A673 (cell line): Measurements from ENCODE around the gene GRXCR2. TPM values are rescaled to one million over a fixed set of nuclear protein-coding genes. Genes with fewer than 3 reads are reported as not detected.

Experiments
- BruUV-seq: library from RNA; stranded (reverse); fragments of 400-500 nt; replicated peaks from 2 replicates; lab custom pipeline; 2021; lab: Mats Ljungman, UMichigan
- CTCF ChIA-PET: fragments of 300-600 bp; sonication (Branson Sonifier 250); formaldehyde crosslinking; loops from one replicate; lab custom pipeline; 2022; ENCODE audit warnings: antibody characterized with exemption; lab: Charles Lee
- POLR2A ChIA-PET: fragments of 300-600 bp; sonication (Branson Sonifier 250); formaldehyde crosslinking; loops from one replicate; lab custom pipeline; 2022; ENCODE audit warnings: antibody characterized with exemption; ENCODE audit not compliant: low non-redundant PET; lab: Charles Lee
- DNase-seq: peaks from one replicate; pipeline ENCODE4 v3.0.0-alpha.2; 2015; ENCODE audit warnings: low spot score
- H3K27ac ChIP-seq: fragments of 200-600 bp; sonication (generic); 2 replicates; pipeline ENCODE4 v1.5.1; 2016; ENCODE audit warnings: mixed run types, low read depth, mild to moderate bottlenecking, mixed read lengths, antibody characterized with exemption, low read length; ENCODE audit not compliant: poor library complexity, severe bottlenecking
- H3K27me3 ChIP-seq: fragments of 200-600 bp; sonication (generic); replicated peaks from 2 replicates; pipeline ENCODE4 v1.6.1; 2017; ENCODE audit warnings: mixed run types, low read depth, mild to moderate bottlenecking, mixed read lengths, antibody characterized with exemption, low read length; ENCODE audit not compliant: insufficient read depth, poor library complexity
- H3K36me3 ChIP-seq: fragments of 200-600 bp; sonication (generic); 2 replicates; pipeline ENCODE4 v1.6.1; 2016; ENCODE audit warnings: mixed run types, mild to moderate bottlenecking, mixed read lengths, antibody characterized with exemption, low read length; ENCODE audit not compliant: insufficient read depth, poor library complexity, severe bottlenecking
- H3K4me1 ChIP-seq: fragments of 200-600 bp; sonication (generic); 2 replicates; pipeline ENCODE4 v1.6.1; 2017; ENCODE audit warnings: mixed run types, mild to moderate bottlenecking, mixed read lengths, antibody characterized with exemption, low read length; ENCODE audit not compliant: insufficient read depth, poor library complexity, severe bottlenecking
- H3K4me3 ChIP-seq: fragments of 200-600 bp; sonication (generic); 2 replicates; pipeline ENCODE4 v1.5.1; 2016; ENCODE audit warnings: low read depth, mixed run types, mild to moderate bottlenecking, mixed read lengths, low read length; ENCODE audit not compliant: poor library complexity, severe bottlenecking
- H3K9me3 ChIP-seq: fragments of 200-600 bp; sonication (generic); 2 replicates; pipeline ENCODE4 v1.6.1; 2016; ENCODE audit warnings: mixed run types, low read depth, mild to moderate bottlenecking, mixed read lengths, antibody characterized with exemption, low read length; ENCODE audit not compliant: poor library complexity, severe bottlenecking
- CTCF ChIP-seq: fragments of 300-800, 200-600 bp; sonication (generic); conservative IDR thresholded peaks from 2 replicates; pipeline ENCODE4 v1.5.1; 2017; ENCODE audit warnings: low read depth, mild to moderate bottlenecking, antibody characterized with exemption, low read length, moderate library complexity, mixed read lengths
- EZH2 ChIP-seq: fragments of 200-600 bp; sonication (generic); IDR thresholded peaks from 2 replicates; pipeline ENCODE4 v1.6.1; 2017; ENCODE audit warnings: borderline replicate concordance, low read depth, mild to moderate bottlenecking, mixed read lengths, antibody characterized with exemption, low read length; ENCODE audit not compliant: poor library complexity, severe bottlenecking
- intact Hi-C: fragments of 100-400 bp; cut with micrococcal nuclease; formaldehyde crosslinking; loops from one replicate; pipeline ENCODE4 v1.10.0; 2022; ENCODE audit not compliant: unreplicated experiment
- total RNA-seq: library from RNA; stranded (reverse); gene quantifications from 2 replicates; pipeline ENCODE4 v1.2.3, GENCODE V29; 2021

GRXCR2 gene
- total RNA-seq, 1 experiment from 2014 or later, result not detected

- Histone ChIP-seq H3K4me1 (no peaks in the 10 kb centered on the region), H3K27me3 (no peaks in the 10 kb centered on the region), H3K4me3 (no peak overlapping the region), H3K36me3 (no peaks in the 10 kb centered on the region), H3K9me3 (no peaks in the 10 kb centered on the region), H3K27ac (no peak overlapping the region)
- ChIA-PET POLR2A (no interaction called here), CTCF (no interaction called here)
- TF ChIP-seq CTCF, result no peak
- no TSS peak for BruUV-seq
- no peak for DNase-seq
- intact Hi-C loops, result no loop called here
Measured at GRCh38 chr5:145912594-145912993, 39.8 kb upstream of the GRXCR2 start.

- Histone ChIP-seq H3K9me3 (no peaks in the 10 kb centered on the region), H3K4me3 (no peak overlapping the region), H3K27ac (no peak overlapping the region), H3K36me3 (no peaks in the 10 kb centered on the region), H3K4me1 (no peaks in the 10 kb centered on the region), H3K27me3 (no peaks in the 10 kb centered on the region)
- POLR2A ChIA-PET, result no interaction called here
- CTCF ChIA-PET, result no interaction called here
- BruUV-seq, result no TSS peak
- DNase-seq, result no peak
- no peak for TF ChIP-seq CTCF
- no peak for TF ChIP-seq EZH2
- intact Hi-C loops, result no loop called here
Measured at GRCh38 chr5:145912019-145912418, 39.2 kb upstream of the GRXCR2 start.

- Histone ChIP-seq H3K27me3 (no peaks in the 10 kb centered on the region), H3K9me3 (no peaks in the 10 kb centered on the region), H3K4me1 (no peaks in the 10 kb centered on the region), H3K27ac (no peak overlapping the region), H3K4me3 (no peak overlapping the region), H3K36me3 (no peaks in the 10 kb centered on the region)
- ChIA-PET POLR2A (no interaction called here), CTCF (no interaction called here)
- TF ChIP-seq CTCF, result no peak
- intact Hi-C loops, result no loop called here
- DNase-seq, result no peak
- no TSS peak for BruUV-seq
Measured at GRCh38 chr5:145911164-145911563, 38.4 kb upstream of the GRXCR2 start.
